ENCODE measurements around the gene SAFB.
"Not testable (repeated sequence)": the region's sequence is repeated elsewhere in the genome, so short reads cannot be mapped to it uniquely, and the experiment has no call there.

Gene SAFB

DNA sequence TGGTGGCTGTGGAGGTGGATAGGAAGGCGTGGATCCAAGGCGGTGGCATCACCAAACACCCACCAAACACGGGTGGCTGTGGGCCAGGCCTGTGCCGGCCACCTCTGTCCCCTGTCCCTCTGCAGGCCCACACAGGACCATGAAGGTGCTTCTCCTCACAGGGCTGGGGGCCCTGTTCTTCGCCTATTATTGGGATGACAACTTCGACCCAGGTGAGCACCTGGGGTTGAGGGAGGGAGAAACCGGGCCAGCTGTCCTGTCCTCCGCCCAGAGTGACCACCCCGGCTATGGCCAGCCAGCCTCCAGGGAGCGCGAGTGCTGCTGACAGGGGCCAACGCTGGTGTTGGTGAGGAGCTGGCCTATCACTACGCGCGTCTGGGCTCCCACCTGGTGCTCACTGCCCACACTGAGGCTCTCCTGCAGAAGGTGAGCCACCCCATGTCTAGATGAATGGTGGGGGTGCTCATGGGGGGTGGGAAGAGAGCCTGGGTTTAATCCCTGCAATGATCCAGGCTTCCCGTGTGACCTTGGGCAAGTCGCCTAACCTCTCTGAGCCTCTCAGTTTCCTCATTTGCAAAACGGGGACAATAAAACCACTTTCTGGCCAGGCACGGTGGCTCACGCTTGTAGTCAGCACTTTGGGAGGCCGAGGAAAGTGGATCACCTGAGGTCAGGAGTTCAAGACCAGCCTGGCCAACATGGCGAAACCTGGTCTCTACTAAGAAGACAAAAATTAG lies 62.0 kb downstream of the SAFB start:
- DNase-seq (ENCODE audit: low read depth), result no peak

DNA sequence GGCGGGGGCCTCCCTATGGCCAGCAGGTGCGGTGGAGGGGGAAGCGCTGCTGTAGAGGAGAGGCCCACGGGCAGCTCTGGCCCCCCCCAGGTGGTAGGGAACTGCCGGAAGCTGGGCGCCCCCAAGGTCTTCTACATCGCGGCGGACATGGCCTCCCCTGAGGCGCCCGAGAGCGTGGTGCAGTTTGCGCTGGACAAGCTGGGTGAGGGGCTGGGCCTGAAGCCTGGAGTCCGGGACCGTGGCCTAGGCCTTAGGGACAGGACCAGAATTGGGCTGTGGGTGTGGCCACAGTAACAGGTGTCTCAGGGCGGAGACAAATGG lies 63.4 kb downstream of the SAFB start:
- no peak for DNase-seq (ENCODE audit: low read depth)

DNA sequence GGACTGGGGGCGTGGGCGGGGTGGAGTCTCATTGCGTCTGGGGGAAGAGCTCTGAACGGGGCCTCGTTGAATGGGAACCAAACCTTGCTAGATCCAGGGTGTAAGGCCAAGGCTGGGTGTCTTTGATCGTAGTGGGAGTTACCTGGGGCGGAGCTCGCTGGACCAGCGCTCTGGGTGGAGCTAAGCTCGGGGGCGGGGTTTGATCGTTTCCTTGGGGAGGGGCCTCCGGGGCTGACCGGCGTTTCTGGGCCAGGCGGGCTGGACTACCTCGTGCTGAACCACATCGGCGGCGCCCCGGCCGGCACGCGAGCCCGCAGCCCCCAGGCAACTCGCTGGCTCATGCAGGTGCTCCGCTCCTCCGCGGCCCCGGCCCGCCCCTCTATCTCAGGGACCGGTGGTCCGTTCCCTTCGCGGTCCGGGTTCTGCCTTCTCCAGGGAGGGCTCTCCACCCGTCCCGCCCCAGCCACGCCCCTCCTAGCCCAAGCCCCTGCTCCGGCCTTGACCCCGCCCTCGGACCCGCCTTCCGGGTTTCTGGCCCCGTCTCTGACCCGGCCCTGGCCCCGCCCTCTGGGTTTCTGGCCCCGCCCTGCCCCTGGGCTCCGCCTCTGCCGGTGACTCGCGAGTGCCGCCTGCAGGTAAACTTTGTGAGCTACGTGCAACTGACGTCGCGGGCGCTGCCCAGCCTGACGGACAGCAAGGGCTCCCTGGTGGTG lies 63.9 kb downstream of the SAFB start:
- peak; percentile 92 for DNase-seq (ENCODE audit: low read depth)

DNA sequence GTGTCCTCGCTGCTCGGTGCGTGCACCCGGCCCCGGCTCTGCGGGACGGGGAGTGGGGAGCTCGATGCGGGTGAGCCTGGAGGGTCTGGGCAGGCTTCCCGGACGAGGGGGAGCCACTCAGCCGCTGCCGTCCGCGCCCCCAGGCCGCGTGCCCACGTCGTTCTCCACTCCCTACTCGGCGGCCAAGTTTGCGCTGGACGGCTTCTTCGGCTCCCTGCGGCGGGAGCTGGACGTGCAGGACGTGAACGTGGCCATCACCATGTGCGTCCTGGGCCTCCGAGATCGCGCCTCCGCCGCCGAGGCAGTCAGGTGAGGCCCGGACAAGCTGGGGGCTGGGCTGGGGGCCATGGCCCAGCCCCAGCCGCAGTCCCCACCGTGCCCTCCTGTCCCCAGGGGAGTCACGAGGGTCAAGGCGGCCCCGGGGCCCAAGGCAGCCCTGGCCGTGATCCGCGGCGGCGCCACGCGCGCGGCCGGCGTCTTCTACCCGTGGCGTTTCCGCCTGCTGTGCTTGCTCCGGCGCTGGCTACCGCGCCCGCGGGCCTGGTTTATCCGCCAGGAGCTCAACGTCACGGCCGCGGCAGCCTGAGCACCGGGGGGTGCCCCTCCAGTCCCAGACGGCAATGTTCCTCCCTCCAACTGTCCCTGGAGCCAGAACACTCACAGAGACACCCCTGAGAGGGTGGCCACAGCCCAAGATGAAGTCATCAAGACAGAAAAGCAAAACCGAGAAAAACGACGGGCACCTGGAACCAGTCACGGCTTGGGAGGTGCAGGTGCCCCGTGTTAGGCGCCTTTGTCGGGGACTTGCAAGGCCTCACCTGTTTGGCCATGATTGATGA lies 64.7 kb downstream of the SAFB start:
- DNase-seq (ENCODE audit: low read depth), result no peak

- DNase-seq (ENCODE audit: low read depth), result not testable (repeated sequence)
Observed at GRCh38 chr19:5688262-5688881, 65.5 kb downstream of the SAFB start.

GRCh38 chr19:5690125-5690954 lies 67.5 kb downstream of the SAFB start, which contains the start of gene RPL36:
Gene RPL36, plus strand, starts transcription at chr19:5690295. Its CDS starts 213 bp downstream, at chr19:5690508.
- peak; percentile 96 for DNase-seq (ENCODE audit: low read depth)

- peak; percentile 57 for DNase-seq (ENCODE audit: low read depth)
Observed at GRCh38 chr19:5690955-5691821, 68.3 kb downstream of the SAFB start.

GRCh38 chr19:5691822-5692722 lies 69.2 kb downstream of the SAFB start:
- no peak for DNase-seq (ENCODE audit: low read depth)

DNA sequence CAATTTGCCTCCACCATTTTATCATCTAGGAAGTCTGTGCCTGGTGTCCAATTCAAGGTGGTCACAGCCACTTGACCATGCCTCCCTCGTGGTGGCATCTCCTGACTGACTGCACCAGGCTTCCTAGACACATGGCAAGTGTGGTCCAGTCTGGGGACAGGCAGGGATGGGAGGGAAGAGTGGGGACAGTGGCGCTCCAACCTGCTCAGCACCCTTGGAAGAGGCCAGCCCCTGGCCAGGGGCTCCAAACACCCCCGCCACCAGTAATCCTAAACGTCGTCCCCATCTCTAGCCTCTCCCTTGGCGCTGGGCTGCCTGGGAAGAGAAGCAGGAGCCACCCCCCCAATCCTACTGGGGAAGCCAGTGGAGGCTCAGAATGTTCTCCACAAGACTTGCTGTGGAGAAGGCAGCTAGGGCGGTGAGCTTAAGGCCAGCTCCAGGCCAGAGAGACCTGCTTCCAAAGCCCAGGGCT lies 69.9 kb downstream of the SAFB start:
- DNase-seq (ENCODE audit: low read depth), result no peak

DNA sequence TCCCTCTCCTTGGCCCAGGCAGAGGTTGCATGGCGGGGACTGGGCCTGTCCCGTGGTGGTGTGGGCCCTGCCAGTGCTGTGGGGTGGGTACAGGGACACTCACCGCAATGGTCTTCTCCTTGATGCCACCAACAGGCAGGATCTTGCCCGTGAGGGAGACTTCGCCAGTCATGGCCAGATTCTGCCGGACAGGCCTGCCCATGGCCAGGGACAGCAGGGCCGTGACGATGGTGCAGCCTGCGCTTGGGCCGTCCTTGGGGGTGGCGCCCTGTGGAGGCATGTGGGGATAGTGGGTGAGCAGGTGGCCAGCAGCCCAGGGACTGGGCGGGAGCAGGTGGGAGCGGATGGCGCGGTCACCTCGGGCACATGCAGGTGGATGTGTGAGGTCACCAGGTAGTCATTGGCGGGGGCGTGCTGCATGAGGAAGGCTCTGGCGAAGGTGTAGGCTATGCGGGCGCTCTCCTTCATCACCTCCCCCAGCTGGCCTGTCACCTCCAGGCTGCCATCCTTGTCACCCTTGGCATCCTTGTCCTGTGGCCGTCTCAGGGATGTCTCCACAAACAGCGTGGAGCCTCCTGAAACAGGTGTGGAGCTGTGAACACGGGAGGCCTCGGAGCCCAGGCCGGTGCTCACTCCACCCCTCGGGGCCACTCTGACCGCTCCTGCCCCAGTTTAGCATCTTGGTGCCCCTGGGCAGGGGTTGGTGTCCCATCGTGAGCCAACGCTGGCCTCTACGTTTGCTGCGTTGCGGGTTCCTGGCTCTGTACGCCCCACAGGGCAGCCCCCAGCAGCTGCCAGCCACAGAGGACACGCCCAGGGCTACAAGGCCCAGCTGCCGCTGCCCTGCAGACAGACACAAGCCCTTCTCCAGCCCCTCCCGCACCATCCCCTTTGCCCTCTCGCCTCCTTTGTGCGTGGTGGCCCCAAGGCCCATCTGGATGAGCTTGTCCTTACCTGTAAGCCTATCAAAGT lies 70.6 kb downstream of the SAFB start:
- DNase-seq (ENCODE audit: low read depth), result no peak

DNA sequence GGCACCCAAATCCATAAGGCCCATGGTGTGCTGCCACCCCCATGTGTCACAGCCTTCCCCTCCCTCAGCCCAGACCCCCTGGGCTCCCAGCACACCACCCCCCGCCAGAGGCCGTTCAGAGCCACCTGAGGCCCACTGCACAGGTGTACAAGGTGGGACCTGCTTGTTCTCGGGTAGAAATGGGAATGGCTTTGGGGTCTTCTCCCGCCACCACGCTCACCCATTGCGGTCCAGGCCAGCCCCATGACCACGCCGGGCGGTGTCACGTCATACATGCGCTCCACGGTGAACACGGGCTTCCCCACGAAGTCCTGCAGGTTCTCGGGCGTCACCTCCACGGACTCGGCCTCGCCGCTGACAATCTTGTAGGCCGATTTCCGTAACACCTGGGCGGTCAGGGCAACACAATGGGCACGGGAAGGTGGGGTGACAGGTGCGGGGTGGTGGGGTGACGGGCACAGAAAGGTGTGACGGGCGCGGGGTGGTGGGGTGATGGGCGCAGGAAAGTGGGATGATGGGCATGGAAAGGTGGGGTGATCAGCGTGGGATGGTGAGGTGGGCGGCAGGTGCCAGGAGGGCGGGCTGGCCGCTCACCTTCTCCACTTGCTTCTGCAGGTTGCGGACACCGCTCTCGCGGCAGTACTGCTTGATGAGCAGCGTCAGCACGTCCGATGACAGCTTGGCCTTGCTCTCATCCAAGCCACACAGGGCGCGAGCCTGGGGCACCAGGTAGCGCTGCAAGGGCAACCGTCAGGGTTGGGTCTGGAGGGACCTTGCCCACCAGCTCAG lies 71.5 kb downstream of the SAFB start:
- no peak for DNase-seq (ENCODE audit: low read depth)

DNA sequence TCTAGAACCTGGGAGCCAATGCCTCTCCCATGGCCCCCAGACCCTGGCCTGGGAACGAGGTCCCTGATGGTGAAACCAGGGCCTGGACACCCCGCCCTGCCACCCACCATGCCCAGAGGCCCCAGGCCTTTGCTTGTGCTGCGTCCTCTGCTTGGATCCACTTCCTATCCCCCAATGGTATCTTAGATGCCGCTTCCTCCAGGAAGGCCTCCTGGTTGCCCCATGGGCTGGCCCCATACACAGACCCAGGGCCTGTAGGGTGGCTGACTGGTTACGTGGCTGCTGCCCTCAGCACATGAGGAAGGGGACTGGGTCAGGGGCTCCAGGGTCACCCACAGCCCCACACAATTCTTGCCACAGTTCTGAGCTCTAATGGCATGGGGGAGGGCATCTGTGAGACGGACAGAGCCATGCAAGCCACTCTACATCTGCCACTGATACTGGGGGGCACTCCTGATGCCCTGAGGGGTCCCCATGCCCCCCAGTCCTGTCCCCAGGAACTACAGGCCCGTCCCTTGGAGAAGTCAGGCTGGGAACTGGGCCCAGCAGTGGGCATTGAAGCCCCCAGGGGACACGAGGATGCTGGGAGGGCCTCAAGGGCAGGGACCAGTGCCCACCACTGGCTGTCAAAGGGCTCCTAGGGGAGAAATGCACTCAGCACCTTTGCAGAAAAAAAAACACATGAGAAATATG lies 72.2 kb downstream of the SAFB start:
- DNase-seq (ENCODE audit: low read depth), result no peak

GRCh38 chr19:5695649-5696195 lies 72.8 kb downstream of the SAFB start:
- no peak for DNase-seq (ENCODE audit: low read depth)

- DNase-seq (ENCODE audit: low read depth), result no peak
Observed at GRCh38 chr19:5696196-5697021, 73.5 kb downstream of the SAFB start.

Data from stimulated activated CD8-positive, alpha-beta memory T cell treated with anti-CD3 and anti-CD28 coated beads, Interleukin-12 subunit alpha, Interleukin-12 subunit beta, amount 100 ng/mL, for 4 hours (primary cell).